GM21423 (cell line): ENCODE data around the gene SDK2.

Source experiments
- ATAC-seq: cut with Tn5 transposase; IDR thresholded peaks from one replicate; pipeline ENCODE4 v1.9.1; 2021; ENCODE audit warnings: mild to moderate bottlenecking, moderate library complexity; ENCODE audit not compliant: unreplicated experiment

The SDK2 gene

GRCh38 chr17:73397856-73398540, 246.2 kb downstream of the SDK2 start:
- no peak for ATAC-seq

GRCh38 chr17:73397278-73397826, 246.9 kb downstream of the SDK2 start:
- ATAC-seq: no peak

GRCh38 chr17:73396431-73397277, 247.6 kb downstream of the SDK2 start:
- no peak for ATAC-seq

DNA sequence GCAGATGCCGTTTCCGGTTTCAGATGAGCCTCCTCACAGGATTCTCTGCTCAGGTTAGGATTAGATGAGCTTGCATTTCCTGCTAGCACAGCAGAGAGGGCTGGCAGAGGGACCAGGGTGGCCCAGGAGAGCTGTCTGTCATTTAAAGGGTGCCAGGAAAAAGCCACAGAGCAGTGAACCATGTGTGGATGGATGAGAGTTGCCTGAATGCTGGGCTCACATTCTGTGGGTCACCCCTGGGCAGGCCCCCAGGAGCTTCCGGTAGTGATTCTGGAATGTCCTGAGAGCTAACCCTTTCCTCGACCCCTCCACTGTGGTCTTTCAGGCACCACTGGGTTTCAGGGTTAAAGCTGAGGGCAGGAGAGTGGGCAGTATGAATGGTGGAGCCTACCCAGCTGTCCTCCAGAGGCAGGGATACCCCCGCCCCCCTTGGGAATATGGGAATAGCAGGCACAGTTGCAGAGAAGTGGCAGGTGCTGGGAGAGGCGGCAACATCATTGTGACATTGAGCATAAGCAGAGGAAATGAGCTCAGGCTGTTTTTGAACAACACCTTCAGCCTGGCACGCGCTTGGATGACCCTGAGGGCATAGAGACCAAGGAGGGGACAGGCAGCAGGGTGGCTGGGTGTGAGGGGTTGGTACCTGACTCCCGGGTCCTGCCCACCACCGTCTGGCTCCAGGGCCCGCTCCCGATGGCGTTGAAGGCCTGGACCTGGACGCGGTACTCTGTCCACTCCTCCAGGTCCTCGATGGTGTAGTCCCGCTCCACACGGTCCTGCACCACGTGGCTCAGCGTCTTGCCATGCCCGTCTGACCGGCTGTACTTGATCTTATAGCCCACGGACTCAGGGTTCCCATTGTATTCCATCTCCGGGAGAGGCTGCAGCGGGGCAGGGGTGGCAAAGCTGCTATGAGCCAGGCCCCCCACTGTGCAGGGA, 249.5 kb downstream of the SDK2 start:
- no peak for ATAC-seq

DNA sequence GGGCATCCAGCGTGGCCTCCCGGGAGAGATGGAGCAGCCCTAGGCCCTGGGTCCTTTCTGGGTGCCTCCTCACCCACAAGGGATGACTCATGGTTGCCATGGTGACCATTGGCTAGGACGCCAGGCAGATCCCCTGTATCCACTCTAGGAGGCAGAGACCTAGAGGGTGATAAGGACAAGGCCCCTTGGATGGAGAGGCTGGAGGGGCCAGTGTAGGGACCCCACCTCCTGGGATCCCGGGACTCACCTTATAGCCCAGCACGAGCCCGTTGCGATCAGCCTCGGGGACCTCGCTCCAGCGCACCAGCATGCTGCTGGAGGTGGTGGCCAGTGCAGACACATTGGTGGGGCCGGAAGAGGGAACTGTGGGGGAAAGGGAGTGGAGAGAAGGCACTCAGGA, 250.3 kb downstream of the SDK2 start:
- ATAC-seq: no peak

GRCh38 chr17:73393381-73393780, 250.9 kb downstream of the SDK2 start:
- ATAC-seq: no peak

DNA sequence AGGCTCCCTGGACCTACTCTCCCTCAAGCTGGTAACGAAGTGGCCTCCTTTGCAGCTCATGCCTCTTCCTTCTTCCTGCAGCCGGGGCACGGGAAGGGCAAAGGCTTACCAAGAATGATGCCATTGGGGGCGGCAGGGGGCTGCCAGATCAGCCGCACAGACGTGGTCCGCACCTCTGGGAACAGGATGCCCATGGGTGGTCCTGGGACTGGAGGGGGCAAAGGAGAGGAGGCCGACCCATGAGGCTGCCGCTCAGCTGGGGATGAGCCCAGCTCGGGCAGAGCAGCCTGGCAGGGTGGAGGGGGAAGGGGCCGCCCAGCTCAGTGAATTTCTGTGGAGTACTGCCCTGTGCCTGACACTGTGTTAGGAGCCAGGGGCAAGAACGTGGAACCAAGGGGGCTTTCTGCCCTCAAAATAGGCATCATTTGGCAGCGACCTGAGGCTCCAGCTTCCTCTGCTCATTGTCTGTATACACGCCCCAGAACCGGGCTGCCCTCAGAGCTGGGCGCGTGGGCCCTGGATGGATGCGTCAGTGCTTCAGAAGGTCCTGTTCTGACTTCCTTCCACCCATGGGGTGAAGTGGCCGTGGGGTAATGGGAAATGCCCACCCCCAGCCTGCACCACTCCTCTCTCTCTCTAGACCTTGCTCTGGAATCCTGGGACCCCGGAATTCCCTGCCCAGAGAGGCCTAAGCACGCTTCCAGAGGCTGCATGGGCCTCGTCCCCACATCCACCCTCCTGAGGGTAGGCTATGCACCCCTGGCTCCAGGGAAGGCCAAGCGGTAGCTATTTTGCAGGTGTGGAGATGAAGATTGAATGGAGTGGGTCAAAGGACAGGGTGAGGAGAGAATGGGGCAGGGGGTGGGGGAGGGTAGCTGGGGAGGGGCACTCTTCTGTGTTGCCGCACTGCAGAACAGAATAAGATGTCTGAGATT, 252.6 kb downstream of the SDK2 start:
- no peak for ATAC-seq

- ATAC-seq: no peak
Observed at GRCh38 chr17:73390851-73391250, 253.4 kb downstream of the SDK2 start.

DNA sequence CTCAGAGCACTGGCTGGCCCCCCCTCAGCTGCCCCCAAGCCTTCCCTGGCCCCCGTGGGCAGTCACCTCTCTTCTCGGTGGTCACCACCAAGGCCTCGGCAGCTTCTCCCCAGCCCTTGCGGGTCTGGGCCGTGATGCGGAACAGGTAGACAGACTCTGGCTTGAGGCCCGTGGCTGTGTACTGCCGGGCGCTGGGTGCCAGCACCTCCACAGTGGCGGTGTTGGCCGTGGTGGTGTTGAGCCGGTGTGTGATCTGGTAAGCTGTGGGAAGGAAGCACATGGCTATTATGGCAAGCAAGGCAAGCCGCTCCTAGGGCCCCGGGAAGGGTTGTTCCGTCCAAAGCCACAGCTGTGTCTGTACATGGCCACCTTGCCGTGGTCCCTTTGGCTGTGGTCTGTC, 254.0 kb downstream of the SDK2 start:
- no peak for ATAC-seq

GRCh38 chr17:73389411-73389810, 254.8 kb downstream of the SDK2 start:
- no peak for ATAC-seq

DNA sequence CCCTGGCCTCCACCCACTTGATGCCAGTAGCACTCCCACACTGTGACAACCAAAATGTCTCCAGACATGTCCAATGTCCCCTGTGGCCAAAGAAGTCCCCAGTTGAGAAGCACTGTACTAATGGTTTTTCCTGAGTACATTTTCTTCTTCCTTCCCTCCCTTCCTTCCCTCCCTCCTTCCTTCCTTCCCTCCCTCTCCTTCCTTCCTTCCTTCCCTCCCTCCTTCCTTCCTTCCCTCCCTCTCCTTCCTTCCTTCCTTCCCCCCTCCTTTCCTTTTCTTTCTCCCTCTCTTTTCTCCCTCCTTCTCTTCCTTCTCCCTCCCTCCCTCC, 255.7 kb downstream of the SDK2 start:
- ATAC-seq: no peak

GRCh38 chr17:73387746-73388577, 256.3 kb downstream of the SDK2 start:
- ATAC-seq: no peak

DNA sequence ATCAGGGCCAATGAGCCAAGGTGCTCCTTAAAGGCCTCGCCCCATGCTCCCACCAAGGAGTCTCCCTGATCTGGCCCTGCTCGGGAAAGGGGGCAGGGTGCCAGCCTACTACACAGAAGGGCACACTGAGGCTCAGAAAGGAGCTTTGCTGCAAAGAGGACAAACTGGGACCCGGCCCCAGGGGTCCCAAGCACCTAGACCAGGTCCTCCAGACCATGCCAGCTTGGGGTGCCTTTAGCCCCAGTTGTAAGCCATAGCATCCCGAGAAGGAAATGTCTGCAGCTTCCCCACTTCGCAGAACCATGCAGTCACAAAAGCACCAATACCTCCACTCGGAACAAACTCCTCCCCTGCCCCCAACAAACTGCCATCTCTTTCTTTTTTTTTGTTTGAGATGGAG, 257.7 kb downstream of the SDK2 start:
- ATAC-seq: no peak

DNA sequence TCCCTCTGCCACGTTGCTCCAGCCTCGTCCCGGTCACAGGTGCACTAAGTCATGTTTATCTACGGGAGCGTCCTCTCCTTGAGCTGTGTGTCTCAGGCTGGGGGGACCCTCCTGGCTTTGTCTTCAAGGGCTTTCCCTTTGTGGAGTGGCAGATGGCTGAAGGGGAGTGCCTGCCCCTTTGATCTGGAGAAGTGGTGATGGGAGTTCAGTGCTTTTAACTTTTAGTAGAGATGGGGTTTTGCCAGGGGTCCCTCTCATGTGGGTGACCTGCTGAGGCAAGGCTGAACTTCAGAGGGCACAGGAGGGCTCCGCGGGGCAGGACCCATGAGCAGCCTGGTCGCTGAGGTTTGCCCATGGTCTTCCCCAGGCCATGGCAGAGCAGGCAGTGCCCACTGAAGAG, 259.3 kb downstream of the SDK2 start:
- no peak for ATAC-seq

DNA sequence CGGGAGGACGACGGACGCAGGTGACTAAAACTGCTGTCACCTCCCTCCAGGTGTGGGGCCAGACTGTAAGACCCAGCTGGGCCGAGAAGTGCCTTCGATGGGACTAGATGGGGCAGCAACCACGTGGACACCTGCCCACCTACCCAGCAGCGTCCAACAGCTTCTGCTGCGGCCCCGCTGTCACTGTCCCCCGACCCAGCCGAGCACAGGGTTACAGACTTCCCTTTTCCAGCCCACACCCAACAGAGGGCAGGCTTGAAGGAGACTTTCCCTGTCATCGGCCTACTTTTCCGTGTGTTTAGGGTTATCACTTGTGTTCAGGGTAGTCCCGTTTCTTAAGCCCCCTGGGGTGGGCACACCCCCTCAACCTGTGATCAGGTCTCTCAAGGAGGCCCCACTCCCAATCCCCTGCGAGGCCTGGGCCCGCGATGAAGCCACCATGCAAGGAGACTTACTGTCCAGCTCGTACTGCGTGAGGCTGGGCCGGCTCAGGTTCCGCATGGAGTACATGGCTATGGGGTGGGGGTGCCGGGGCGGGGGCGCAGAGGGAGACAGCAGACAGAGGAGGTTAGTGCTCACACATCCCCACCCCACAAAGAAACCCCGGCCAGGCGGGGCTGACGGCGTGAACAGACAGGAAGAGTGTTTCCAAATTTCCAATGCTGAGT, 263.7 kb downstream of the SDK2 start:
- ATAC-seq: no peak

DNA sequence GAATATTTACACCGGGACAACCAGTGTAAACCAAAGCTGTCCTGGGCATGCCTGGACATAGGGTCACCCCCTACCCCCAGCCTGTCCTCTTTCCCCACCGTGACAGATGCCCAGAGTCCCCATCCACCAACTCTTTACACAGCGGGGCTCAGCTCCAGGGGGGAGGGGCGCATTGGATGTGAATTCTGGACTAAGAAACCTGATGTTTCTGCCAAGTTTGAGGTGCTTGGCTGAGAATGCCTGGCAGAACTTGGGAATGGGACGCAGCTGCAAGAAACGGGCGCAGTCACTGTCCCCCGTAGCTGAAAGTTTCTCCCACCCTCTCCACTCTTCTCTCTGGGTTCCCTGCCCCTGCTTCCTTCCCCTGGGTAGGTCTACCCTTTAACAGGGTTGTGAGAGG, 264.4 kb downstream of the SDK2 start:
- no peak for ATAC-seq

- ATAC-seq: no peak
Observed at GRCh38 chr17:73378974-73379470, 265.2 kb downstream of the SDK2 start.

DNA sequence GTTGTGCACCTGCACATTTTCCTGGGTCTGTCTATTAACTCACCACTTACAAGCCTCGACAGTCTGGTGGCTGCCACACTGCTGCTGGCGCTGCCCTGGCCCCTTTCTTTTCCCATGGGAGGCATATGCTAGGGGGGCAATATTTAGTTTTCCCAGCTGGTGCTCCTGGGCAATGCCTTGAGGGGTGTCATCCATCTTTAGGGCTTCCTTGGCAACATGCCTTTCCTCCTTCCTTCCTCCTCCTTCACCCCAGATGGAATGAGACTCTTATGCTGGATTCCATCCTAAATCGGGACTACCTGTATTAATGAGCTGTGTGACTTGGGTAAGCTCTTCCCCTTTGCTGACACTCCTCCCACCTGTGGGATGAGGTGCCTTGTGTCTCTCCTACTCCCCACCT, 267.6 kb downstream of the SDK2 start:
- no peak for ATAC-seq

- no peak for ATAC-seq
Observed at GRCh38 chr17:73376152-73376551, 268.1 kb downstream of the SDK2 start.
